ENCODE measurements around the gene WDR62.

DNA sequence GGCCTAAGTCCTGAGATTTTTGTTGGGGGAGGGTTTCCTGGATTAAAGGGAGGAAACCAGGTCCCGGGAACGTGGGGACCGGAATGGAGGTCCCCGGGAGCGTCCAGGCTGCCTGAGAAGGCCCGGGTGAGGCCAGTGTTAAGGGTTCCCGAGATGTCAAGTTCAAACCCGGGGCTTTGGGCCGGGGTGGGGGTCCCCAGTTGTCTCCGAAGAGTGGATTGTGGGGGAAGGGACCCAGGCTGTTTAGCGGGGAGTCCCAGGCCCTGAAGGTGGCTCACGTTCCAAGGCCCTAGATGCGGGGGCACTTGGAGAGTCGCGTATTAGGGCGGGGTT lies 97.3 kb downstream of the WDR62 start:
- no peak for TF ChIP-seq POLR2A (IDR thresholded peaks at IDR 0.05)
- TF ChIP-seq, protein P1, sequence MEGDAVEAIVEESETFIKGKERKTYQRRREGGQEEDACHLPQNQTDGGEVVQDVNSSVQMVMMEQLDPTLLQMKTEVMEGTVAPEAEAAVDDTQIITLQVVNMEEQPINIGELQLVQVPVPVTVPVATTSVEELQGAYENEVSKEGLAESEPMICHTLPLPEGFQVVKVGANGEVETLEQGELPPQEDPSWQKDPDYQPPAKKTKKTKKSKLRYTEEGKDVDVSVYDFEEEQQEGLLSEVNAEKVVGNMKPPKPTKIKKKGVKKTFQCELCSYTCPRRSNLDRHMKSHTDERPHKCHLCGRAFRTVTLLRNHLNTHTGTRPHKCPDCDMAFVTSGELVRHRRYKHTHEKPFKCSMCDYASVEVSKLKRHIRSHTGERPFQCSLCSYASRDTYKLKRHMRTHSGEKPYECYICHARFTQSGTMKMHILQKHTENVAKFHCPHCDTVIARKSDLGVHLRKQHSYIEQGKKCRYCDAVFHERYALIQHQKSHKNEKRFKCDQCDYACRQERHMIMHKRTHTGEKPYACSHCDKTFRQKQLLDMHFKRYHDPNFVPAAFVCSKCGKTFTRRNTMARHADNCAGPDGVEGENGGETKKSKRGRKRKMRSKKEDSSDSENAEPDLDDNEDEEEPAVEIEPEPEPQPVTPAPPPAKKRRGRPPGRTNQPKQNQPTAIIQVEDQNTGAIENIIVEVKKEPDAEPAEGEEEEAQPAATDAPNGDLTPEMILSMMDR (IDR thresholded peaks at IDR 0.05): no peak
